Fibroblast of villous mesenchyme (primary cell): ENCODE data around the gene MT1X. TPM values are rescaled to one million over a fixed set of nuclear protein-coding genes. Genes with fewer than 3 reads are reported as not detected.

ENCODE experiments used
- DNase-seq: peaks from one replicate; pipeline ENCODE4 v3.0.0-alpha.2; 2010; ENCODE audit warnings: low read depth
- H3K4me3 ChIP-seq: 2 replicates; pipeline ENCODE4 v1.5.1; 2011; ENCODE audit warnings: low read depth, mild to moderate bottlenecking, low read length
- total RNA-seq: library from RNA; depleted of rRNA; stranded (reverse); fragments of >200 nt; gene quantifications from 2 replicates; pipeline ENCODE4 v1.2.3, GENCODE V29; 2012
- TF ChIP-seq, protein P1 (sequence below): IDR thresholded peaks from 2 replicates; pipeline ENCODE4 v1.5.1; 2012; ENCODE audit warnings: low read depth, mild to moderate bottlenecking, low read length; ENCODE audit not compliant: insufficient read depth

The MT1X gene
- total RNA-seq, 1 donor = 24.2 TPM

DNA sequence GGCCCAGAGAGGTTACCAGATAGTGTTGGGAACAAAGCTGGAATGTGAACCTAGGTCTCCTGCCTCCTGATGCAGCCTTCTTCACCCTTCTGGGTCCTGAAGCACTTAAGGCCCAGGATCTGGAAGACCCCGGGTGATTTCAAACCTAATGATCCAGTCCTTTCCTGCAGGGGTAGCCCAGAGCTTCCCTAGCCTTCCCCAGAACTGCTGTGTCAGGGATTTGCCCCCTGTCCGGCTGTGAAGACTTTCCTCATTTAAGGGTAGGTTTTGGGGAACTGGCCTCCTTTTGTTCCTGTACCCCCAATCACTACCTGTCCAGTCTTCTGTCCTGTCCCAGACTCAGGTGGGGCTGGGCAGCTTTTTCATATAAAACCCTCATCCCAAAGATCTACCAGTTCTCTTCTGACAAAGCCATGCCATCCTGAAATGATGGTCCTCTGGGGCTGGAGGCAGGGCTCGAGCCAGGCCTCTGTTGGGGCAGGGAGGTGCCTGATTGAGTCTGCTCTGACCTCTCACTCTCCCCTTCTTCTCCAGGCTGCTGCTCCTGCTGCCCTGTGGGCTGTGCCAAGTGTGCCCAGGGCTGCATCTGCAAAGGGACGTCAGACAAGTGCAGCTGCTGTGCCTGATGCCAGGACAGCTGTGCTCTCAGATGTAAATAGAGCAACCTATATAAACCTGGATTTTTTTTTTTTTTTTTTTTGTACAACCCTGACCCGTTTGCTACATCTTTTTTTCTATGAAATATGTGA, 1.3 kb downstream of the MT1X start:
- no peak overlapping the region for H3K4me3 ChIP-seq
- TF ChIP-seq, protein P1, sequence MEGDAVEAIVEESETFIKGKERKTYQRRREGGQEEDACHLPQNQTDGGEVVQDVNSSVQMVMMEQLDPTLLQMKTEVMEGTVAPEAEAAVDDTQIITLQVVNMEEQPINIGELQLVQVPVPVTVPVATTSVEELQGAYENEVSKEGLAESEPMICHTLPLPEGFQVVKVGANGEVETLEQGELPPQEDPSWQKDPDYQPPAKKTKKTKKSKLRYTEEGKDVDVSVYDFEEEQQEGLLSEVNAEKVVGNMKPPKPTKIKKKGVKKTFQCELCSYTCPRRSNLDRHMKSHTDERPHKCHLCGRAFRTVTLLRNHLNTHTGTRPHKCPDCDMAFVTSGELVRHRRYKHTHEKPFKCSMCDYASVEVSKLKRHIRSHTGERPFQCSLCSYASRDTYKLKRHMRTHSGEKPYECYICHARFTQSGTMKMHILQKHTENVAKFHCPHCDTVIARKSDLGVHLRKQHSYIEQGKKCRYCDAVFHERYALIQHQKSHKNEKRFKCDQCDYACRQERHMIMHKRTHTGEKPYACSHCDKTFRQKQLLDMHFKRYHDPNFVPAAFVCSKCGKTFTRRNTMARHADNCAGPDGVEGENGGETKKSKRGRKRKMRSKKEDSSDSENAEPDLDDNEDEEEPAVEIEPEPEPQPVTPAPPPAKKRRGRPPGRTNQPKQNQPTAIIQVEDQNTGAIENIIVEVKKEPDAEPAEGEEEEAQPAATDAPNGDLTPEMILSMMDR = no peak
- DNase-seq = no peak

DNA sequence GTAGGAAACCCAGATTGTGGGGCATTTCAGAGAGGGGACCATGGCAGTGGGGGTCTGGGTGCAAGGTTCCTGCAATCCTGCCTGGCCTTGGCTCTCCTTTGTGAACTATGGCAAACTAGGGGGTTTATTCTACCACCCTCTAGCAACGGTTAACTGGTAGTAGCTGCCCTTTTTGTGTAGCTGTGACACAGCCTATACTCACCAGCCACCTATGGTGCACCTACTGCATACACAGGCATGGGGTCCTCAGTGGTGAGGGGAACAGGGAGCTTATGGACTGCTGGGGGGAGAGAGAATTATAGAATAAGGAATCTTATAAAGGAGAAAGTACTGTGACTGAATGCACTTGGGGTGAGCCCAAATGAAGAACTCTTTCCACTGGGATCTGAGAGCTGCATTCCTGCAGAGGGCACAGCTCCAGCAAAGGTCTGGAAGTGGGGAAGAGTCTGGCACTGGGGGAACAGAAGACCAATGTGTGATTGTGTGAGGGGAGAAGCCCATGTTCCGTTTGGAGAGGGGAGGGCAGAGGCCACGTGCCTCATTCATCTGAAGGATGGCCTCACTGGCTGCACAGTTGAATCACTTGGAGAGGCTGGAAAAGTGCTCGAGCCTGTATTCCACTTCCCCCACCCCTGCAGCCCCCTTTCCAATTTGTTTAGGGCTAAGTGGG, 2.1 kb downstream of the MT1X start:
- H3K4me3 ChIP-seq = no peak overlapping the region
- TF ChIP-seq, protein P1 = no peak

DNA sequence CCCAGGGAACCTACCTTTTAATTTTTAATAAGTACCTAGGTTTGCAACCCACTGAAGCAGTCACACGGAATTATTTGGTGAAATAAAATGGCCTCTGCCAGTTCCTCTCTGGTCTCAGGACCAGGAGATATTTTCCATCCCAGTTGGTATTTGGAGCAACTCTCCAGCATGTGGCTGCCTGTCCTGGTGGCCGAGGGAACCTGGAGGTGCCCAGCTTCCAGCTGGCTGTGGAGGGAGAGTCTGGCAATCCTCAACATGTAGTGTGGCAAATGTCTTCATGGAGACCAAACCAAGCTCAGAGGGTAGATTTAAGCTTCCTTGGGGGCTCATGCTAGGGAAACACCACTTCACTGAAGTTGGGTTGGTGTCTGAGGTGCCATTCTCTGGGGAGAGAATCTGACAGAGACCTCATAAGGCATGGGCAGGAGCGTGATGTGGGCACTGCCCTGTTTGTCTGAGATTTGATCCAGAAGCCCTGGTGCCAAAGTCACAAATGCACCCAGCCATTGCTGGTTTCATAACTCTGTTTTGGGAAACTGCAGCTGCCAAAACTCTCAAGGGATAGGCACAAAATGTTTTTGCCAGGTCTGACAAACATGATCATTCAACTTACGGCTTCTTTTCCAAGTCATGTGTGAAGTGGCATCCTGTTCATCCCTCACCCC, 2.8 kb downstream of the MT1X start:
- TF ChIP-seq, protein P1 = no peak
- DNase-seq = no peak
- no peak overlapping the region for H3K4me3 ChIP-seq

More for the DNA sequence above, 2.1 kb downstream of the MT1X start:
- DNase-seq = no peak

DNA sequence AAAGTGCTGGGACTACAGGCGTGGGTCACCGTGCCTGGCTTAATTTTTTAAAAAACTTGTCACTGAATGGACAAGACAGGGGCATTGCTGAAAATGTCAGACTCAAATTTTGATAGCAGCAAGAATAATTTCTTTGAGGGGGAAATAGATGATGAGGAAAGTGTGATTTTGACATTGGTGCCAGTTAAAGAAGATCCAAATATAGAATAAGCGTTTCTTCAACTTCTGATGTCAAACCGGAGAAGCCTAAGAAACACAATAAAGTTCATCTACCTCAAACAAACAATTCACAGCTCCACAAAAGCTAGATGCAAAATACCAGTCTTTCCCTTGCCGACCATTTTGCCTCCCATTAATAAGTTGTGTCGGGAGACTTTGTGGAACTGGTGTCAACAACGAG, 4.5 kb downstream of the MT1X start:
- DNase-seq = no peak
- H3K4me3 ChIP-seq = no peak overlapping the region
- TF ChIP-seq, protein P1 = no peak

DNA sequence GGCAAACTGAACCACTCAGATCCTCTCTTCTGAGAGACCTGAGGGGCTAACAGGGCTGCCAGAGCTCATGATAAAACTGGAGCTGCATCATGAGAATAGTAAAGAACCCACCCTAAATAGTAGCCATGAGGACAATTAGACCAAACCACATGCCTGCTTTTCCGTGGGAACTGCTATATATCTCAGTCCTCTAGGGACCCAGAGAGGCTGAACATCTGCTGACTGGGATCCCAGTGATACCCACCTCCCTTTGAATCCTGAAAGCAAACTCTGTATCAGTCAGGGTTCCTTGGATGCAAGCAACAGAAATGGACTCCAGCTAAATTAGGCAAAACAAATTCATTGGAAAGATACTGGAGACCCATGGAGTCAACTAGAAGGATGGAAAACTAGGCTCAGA, 6.5 kb downstream of the MT1X start:
- DNase-seq = no peak

DNA sequence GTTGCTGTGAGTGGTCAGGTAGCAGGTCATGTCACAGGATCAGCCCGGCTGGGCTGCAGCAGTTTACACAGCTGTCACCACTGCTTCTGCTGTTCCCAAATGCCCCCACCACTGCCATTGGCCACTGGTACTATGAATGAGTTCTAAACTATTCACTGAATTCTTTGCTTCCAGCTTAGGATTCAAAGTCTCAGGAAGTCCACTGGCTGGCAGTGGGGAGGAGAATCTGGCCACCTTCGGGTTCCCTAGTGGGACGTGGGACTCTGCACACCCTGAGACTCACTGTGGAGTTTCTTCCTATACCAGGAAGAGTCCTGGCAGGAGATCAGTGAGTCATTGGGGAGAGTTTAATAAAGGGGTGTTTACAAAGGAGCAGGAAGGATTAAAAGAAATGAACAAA, 6.9 kb downstream of the MT1X start:
- no peak overlapping the region for H3K4me3 ChIP-seq
- TF ChIP-seq, protein P1 = no peak
- DNase-seq = no peak

More for the DNA sequence above, 6.5 kb downstream of the MT1X start:
- TF ChIP-seq, protein P1 = no peak
- H3K4me3 ChIP-seq = no peak overlapping the region
